Smooth muscle cell (in vitro differentiated cells): ENCODE measurements around the gene TXNDC11. TPM values are rescaled to one million over a fixed set of nuclear protein-coding genes. Genes with fewer than 3 reads are reported as not detected.

Experiments
- DNase-seq: peaks from one replicate; lab custom pipeline; 2025; ENCODE audit not compliant: unreplicated experiment; lab: John Stamatoyannopoulos, UW
- H2AFZ ChIP-seq: fragments of 200-600 bp; sonication (generic); 2 replicates; pipeline ENCODE4 v1.6.0; 2016; ENCODE audit warnings: antibody characterized with exemption, low read depth, mild to moderate bottlenecking
- H3F3A ChIP-seq: fragments of 200-600 bp; sonication (generic); 2 replicates; pipeline ENCODE4 v1.6.0; 2017; ENCODE audit warnings: antibody characterized with exemption, low read depth
- H3K27ac ChIP-seq: fragments of 200-600 bp; sonication (generic); 2 replicates; pipeline ENCODE4 v1.5.1; 2016; ENCODE audit warnings: low read depth, mild to moderate bottlenecking
- H3K27me3 ChIP-seq: fragments of 200-600 bp; sonication (generic); 2 replicates; pipeline ENCODE4 v1.6.1; 2016; ENCODE audit warnings: low read depth, mild to moderate bottlenecking
- H3K36me3 ChIP-seq: fragments of 200-600 bp; sonication (generic); 2 replicates; pipeline ENCODE4 v1.5.1; 2016; ENCODE audit warnings: low read depth
- H3K4me1 ChIP-seq: fragments of 200-600 bp; sonication (generic); 2 replicates; pipeline ENCODE4 v1.5.1; 2016; ENCODE audit warnings: low read depth
- H3K4me2 ChIP-seq: fragments of 200-600 bp; sonication (generic); 2 replicates; pipeline ENCODE4 v1.6.0; 2016; ENCODE audit warnings: mild to moderate bottlenecking
- H3K4me3 ChIP-seq: fragments of 200-600 bp; sonication (generic); 2 replicates; pipeline ENCODE4 v1.5.1; 2016; ENCODE audit warnings: mild to moderate bottlenecking
- H3K79me2 ChIP-seq: fragments of 200-600 bp; sonication (generic); 2 replicates; pipeline ENCODE4 v1.6.0; 2016; ENCODE audit warnings: low read depth, mild to moderate bottlenecking
- H3K9ac ChIP-seq: fragments of 200-600 bp; sonication (generic); 2 replicates; pipeline ENCODE4 v1.6.0; 2016; ENCODE audit warnings: low read depth
- H3K9me3 ChIP-seq: fragments of 200-600 bp; sonication (generic); replicated peaks from 2 replicates; pipeline ENCODE4 v1.5.1; 2016; ENCODE audit warnings: low read depth
- H4K20me1 ChIP-seq: fragments of 200-600 bp; sonication (generic); 2 replicates; pipeline ENCODE4 v1.6.0; 2016; ENCODE audit warnings: low read depth
- CTCF ChIP-seq: fragments of 200-600 bp; sonication (generic); IDR thresholded peaks from 2 replicates; pipeline ENCODE4 v1.5.1; 2017; ENCODE audit warnings: borderline replicate concordance, mild to moderate bottlenecking, antibody characterized with exemption; ENCODE audit not compliant: insufficient read depth, poor library complexity, severe bottlenecking
- WGBS: methylation state at CpG from one replicate; pipeline ENCODE4 v1.1.7; 2016; ENCODE audit warnings: low lambda C conversion rate; 5-methylcytosine and 5-hydroxymethylcytosine counted together
- polyA plus RNA-seq: library from polyadenylated mRNA; unstranded; fragments of >200 nt; fragmentation: Nextera tagmentation; extraction: Ambion mirVana; gene quantifications from 2 replicates; pipeline ENCODE4 v1.2.1, GENCODE V29; 2016
- total RNA-seq: library from RNA; depleted of rRNA; stranded (reverse); fragments of >200 nt; gene quantifications from 2 replicates; pipeline ENCODE4 v1.2.3, GENCODE V29; 2014

The TXNDC11 gene
- total and polyA plus RNA-seq, 2 experiments from 2014 or later: 27.3 to 30.8 TPM

- no peak for TF ChIP-seq CTCF
- no peaks in the 10 kb centered on the region for H3K36me3 ChIP-seq
- no peak overlapping the region for H2AFZ ChIP-seq
- H3K4me3 ChIP-seq: no peak overlapping the region
- no peak overlapping the region for H3K9ac ChIP-seq
- H3F3A ChIP-seq: peaks cover 4% of the 10 kb centered on the region
- no peaks in the 10 kb centered on the region for H3K9me3 ChIP-seq
- H3K27ac ChIP-seq: no peak overlapping the region
- H3K4me2 ChIP-seq: no peak overlapping the region
- H3K79me2 ChIP-seq: no peaks in the 10 kb centered on the region
- H3K4me1 ChIP-seq: peaks cover 16% of the 10 kb centered on the region
- no peaks in the 10 kb centered on the region for H4K20me1 ChIP-seq
- no peak for DNase-seq
- 90% methylated on average over 10 of the region's 10 CpGs for WGBS
- H3K27me3 ChIP-seq: no peaks in the 10 kb centered on the region
Observed at GRCh38 chr16:11635113-11635652, 107.5 kb downstream of the TXNDC11 start.

- Histone ChIP-seq H3K4me1 (peaks cover 21% of the 10 kb centered on the region), H3K9me3 (no peaks in the 10 kb centered on the region), H3K4me3 (no peak overlapping the region), H3K27me3 (no peaks in the 10 kb centered on the region), H4K20me1 (no peaks in the 10 kb centered on the region), H3K4me2 (no peak overlapping the region), H3K27ac (no peak overlapping the region), H3K36me3 (no peaks in the 10 kb centered on the region), H3K79me2 (no peaks in the 10 kb centered on the region), H3F3A (no peaks in the 10 kb centered on the region), H3K9ac (no peak overlapping the region), H2AFZ (no peak overlapping the region)
- WGBS: 91% methylated on average over 6 of the region's 6 CpGs
- no peak for DNase-seq
- TF ChIP-seq CTCF: no peak
Observed at GRCh38 chr16:11634312-11634711, 108.3 kb downstream of the TXNDC11 start.

- Histone ChIP-seq H3K79me2 (no peaks in the 10 kb centered on the region), H2AFZ (no peak overlapping the region), H4K20me1 (no peaks in the 10 kb centered on the region), H3K4me1 (peaks cover 21% of the 10 kb centered on the region), H3K36me3 (no peaks in the 10 kb centered on the region), H3K27ac (peak overlapping the region; percentile 81), H3K27me3 (no peaks in the 10 kb centered on the region), H3K4me3 (no peak overlapping the region), H3K9ac (peak overlapping the region; percentile 29), H3K9me3 (no peaks in the 10 kb centered on the region), H3K4me2 (peak overlapping the region; percentile 75), H3F3A (no peaks in the 10 kb centered on the region)
- no peak for TF ChIP-seq CTCF
- no peak for DNase-seq
- 77% methylated on average over 3 of the region's 3 CpGs for WGBS
Observed at GRCh38 chr16:11633113-11633512, 109.5 kb downstream of the TXNDC11 start.

GRCh38 chr16:11632455-11632939 is 110.2 kb downstream of the TXNDC11 start:
- no peak overlapping the region for H2AFZ ChIP-seq
- peak overlapping the region; percentile 29 for H3K9ac ChIP-seq
- H3K9me3 ChIP-seq: no peaks in the 10 kb centered on the region
- no peaks in the 10 kb centered on the region for H3K79me2 ChIP-seq
- no peaks in the 10 kb centered on the region for H3K27me3 ChIP-seq
- no peaks in the 10 kb centered on the region for H4K20me1 ChIP-seq
- H3F3A ChIP-seq: no peaks in the 10 kb centered on the region
- WGBS: 29% methylated on average over 15 of the region's 15 CpGs
- H3K4me3 ChIP-seq: no peak overlapping the region
- peak; percentile 47 for DNase-seq
- peaks cover 21% of the 10 kb centered on the region for H3K4me1 ChIP-seq
- H3K27ac ChIP-seq: peak overlapping the region; percentile 81
- H3K36me3 ChIP-seq: no peaks in the 10 kb centered on the region
- no peak for TF ChIP-seq CTCF
- H3K4me2 ChIP-seq: peak overlapping the region; percentile 75
